Activated CD4-positive, alpha-beta T cell treated with anti-CD3 and anti-CD28 coated beads, Interleukin-2, amount 10 ng/mL, durations not matched to agents 7 days and 5 days (primary cell): ENCODE measurements around the gene FCGBP. TPM values are rescaled to one million over a fixed set of nuclear protein-coding genes. Genes with fewer than 3 reads are reported as not detected.

ENCODE experiments used
- CTCF ChIA-PET: fragments of 350-600 bp; sonication (Branson Sonifier 250); formaldehyde crosslinking; loops from one replicate; lab custom pipeline; 2021; ENCODE audit warnings: antibody characterized with exemption; lab: Charles Lee
- POLR2A ChIA-PET: fragments of 350-600 bp; sonication (Branson Sonifier 250); formaldehyde crosslinking; loops from one replicate; lab custom pipeline; 2021; ENCODE audit warnings: antibody characterized with exemption; lab: Charles Lee
- DNase-seq: peaks from one replicate; pipeline ENCODE4 v3.0.0-alpha.2; 2020
- H3K27ac Mint-ChIP-seq: one replicate; pipeline ENCODE4 v1.8.0; 2021; ENCODE audit warnings: mild to moderate bottlenecking, moderate library complexity, mixed read lengths
- H3K27me3 Mint-ChIP-seq: one replicate; pipeline ENCODE4 v1.8.0; 2021; ENCODE audit warnings: mixed read lengths
- H3K36me3 Mint-ChIP-seq: one replicate; pipeline ENCODE4 v1.8.0; 2021; ENCODE audit warnings: low read depth, mixed read lengths
- H3K4me1 Mint-ChIP-seq: one replicate; pipeline ENCODE4 v1.8.0; 2021; ENCODE audit warnings: mixed read lengths
- H3K4me3 Mint-ChIP-seq: one replicate; pipeline ENCODE4 v1.8.0; 2021; ENCODE audit warnings: mild to moderate bottlenecking, moderate library complexity, mixed read lengths
- H3K9me3 Mint-ChIP-seq: one replicate; pipeline ENCODE4 v1.8.0; 2021; ENCODE audit warnings: mixed read lengths
- total RNA-seq, 2 experiments: library from RNA; stranded (reverse); gene quantifications; one replicate each; pipeline ENCODE4 v1.2.3, GENCODE V29; 2021

The FCGBP gene
- total RNA-seq, 2 experiments from 2014 or later: 7.1 TPM

DNA sequence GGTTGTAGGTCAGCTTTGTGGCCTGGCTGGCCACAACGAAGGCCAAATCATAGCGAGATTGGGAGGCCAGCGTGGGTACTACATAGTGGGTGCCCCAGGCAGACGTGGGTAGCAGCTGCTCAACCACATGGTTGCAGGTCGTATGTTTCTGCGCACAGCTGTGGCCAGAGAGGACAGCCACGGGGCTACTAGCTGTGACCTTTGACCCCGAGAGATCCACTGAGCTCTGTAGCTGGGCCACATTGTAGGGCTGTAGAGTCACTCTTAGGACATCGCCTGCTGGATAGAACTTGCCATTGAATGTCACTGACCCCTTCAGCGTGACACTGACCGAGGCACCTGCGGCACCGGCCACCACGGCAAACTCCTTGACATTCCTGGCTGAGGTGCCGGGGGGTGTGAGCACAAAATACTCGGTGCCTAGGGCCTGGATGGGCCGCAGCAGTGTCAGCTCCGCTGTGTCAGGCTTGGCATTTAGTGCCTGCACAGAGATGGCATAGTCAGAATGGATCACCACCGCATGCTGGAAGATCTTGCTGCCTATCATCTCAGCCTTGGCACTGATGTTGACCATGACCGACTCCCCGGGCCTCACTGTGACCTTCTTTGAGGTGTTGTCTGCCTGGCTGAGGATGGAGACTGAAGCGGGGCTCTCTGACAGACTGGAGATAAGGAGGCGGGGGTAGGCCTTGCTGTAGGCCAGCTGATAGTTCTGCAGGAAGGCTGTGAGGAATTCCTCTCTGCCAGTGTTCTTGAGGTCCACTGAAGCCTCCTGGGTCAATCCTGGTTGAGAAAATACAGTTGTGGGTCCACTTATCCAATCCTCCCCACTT is 6.7 kb downstream of the FCGBP start:
- Mint-ChIP-seq H3K27me3 (no peaks in the 10 kb centered on the region), H3K27ac (peak overlapping the region; percentile 31), H3K4me1 (peaks cover 5% of the 10 kb centered on the region), H3K36me3 (peaks cover 1% of the 10 kb centered on the region), H3K4me3 (no peak overlapping the region), H3K9me3 (peaks cover 3% of the 10 kb centered on the region)
- ChIA-PET CTCF (interaction anchor here (2.6 kb wide), 1 partner anchor 9 kb away, joined by 9 read pairs; no protein-coding TSS in a partner anchor), POLR2A (interaction anchor here (0.7 kb wide), 2 partner anchors 43 to 526 kb away, joined by 4 read pairs; no protein-coding TSS in a partner anchor)
- no peak for DNase-seq

DNA sequence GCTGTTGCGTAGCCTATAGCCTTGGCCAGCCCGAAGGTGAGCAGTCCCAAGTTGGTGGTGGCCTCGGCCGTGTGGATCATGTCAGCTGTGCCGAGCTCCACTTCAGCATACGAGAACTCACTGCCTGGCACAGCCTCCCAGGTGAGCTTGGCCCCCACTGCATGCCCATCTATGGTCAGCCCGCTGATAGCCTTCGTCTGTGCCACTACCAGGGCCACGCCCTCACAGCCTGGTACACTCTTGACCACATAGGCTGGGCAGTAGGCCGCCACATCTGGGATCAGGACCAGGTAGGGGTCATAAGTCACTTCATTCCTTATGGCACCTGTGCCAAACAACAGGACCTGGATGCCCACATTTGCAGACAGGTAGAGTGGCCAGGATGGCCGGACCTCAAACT is 7.4 kb downstream of the FCGBP start:
- Mint-ChIP-seq H3K4me3 (no peak overlapping the region), H3K9me3 (peaks cover 3% of the 10 kb centered on the region), H3K27ac (no peak overlapping the region), H3K27me3 (no peaks in the 10 kb centered on the region), H3K36me3 (peaks cover 1% of the 10 kb centered on the region), H3K4me1 (peaks cover 5% of the 10 kb centered on the region)
- no peak for DNase-seq
- POLR2A ChIA-PET: no interaction called here
- CTCF ChIA-PET: interaction anchor here (2.6 kb wide), 1 partner anchor 9 kb away, joined by 9 read pairs; no protein-coding TSS in a partner anchor

DNA sequence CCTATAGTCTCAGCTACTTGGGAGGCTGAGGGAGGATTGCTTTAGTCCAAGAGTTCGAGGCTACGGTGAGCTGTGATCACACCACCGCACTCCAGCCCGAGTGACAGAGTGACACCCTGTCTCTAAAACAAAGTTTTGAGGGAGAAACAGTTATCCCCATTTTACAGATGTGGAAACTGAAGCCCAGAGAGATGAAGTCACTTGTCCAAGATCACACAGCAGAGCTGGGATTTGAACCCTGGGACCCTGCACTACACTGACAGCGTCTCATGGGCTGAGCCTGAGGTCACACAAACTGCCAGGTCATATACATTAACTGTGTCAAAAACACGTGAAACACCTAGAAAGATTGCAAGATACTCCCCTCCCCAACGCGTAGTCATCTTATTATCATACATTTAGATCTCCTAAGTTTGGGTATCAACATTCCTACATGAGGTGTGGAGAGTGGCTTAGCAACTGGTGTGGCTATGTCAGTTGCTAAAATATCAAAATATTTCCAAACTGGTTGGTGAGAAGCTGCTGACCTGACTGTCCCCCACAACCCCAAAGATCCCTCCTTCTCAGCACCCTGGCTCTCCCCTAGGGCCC is 8.2 kb downstream of the FCGBP start:
- no peak overlapping the region for H3K27ac Mint-ChIP-seq
- peaks cover 3% of the 10 kb centered on the region for H3K9me3 Mint-ChIP-seq
- DNase-seq: no peak
- no peaks in the 10 kb centered on the region for H3K27me3 Mint-ChIP-seq
- peaks cover 5% of the 10 kb centered on the region for H3K4me1 Mint-ChIP-seq
- POLR2A ChIA-PET: no interaction called here
- CTCF ChIA-PET: interaction anchor here (0.5 to 2.6 kb wide), 4 partner anchors 10 to 335 kb away, joined by 3 to 9 read pairs (median 4); no protein-coding TSS in a partner anchor
- H3K36me3 Mint-ChIP-seq: peaks cover 1% of the 10 kb centered on the region
- H3K4me3 Mint-ChIP-seq: no peak overlapping the region

DNA sequence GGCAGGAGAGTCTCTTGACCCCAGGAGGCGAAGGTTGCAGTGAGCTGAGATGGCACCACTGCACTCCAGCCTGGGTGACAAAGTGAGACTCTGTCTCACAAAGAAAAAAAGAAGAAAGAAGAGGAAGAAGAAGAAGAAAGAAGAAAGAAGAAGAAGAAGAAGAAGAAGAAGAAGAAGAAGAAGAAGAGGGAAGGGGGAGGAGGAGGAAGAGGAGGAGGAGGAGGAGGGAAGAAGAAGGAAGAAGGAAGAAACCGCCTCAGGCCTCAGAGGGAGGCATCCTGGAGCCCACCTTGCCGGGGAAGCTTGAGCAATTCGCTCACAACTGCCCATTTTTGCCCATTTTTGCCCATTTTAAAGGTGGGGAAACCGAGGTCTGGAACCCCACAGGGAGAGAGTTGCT is 9.5 kb downstream of the FCGBP start:
- Mint-ChIP-seq H3K4me3 (no peak overlapping the region), H3K27me3 (no peaks in the 10 kb centered on the region), H3K9me3 (peaks cover 3% of the 10 kb centered on the region), H3K27ac (no peak overlapping the region), H3K36me3 (peaks cover 1% of the 10 kb centered on the region), H3K4me1 (peaks cover 5% of the 10 kb centered on the region)
- POLR2A ChIA-PET: no interaction called here
- DNase-seq: no peak
- CTCF ChIA-PET: interaction anchor here (0.7 to 1.4 kb wide), 3 partner anchors 10 to 35 kb away, joined by 3 to 5 read pairs (median 3); no protein-coding TSS in a partner anchor

DNA sequence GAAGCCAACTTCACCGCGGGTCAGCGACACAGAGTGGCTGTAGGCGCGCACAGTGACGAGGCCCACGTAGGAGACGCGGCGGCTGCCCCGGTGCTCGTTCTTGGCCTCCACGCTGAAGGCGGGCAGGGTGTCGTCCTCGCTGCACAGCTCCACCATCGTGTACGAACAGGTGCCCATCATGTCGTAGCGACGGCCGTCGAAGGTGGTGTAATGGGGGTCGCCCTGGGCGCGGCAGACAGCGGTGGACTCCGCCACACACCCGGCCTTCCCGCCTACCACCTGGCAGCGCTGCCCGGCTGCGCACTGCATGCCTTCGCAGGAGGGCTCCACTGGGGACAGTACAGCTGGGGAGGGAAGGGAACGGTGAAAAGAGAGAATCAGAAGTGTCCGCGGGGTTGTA is 10.0 kb downstream of the FCGBP start:
- ChIA-PET POLR2A (no interaction called here), CTCF (interaction anchor here (0.7 kb wide), 1 partner anchor 12 kb away, joined by 3 read pairs; no protein-coding TSS in a partner anchor)
- Mint-ChIP-seq H3K36me3 (peaks cover 1% of the 10 kb centered on the region), H3K4me3 (no peak overlapping the region), H3K4me1 (peaks cover 5% of the 10 kb centered on the region), H3K27me3 (no peaks in the 10 kb centered on the region), H3K9me3 (peaks cover 5% of the 10 kb centered on the region), H3K27ac (no peak overlapping the region)
- no peak for DNase-seq

DNA sequence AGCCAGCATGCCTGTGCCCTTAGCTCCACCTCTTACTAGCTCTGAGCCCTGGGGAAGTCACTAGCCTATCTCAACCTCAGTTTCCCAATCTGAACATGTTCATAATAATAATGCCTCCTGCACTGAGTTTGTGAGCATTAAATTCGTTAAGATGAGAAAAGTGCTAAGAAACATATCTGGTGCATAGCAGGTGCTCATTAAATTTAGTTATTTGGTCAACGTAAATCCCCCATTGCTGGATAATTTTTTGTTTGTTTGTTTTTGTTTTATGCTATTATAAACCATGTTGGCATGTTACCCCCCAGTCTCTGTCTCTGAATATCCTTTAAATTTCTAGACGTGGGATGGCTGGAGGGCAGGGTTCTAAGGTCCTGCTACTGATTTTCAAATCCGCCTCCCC is 10.6 kb downstream of the FCGBP start:
- H3K9me3 Mint-ChIP-seq: peaks cover 7% of the 10 kb centered on the region
- no peaks in the 10 kb centered on the region for H3K27me3 Mint-ChIP-seq
- H3K4me3 Mint-ChIP-seq: no peak overlapping the region
- H3K27ac Mint-ChIP-seq: no peak overlapping the region
- peaks cover 3% of the 10 kb centered on the region for H3K36me3 Mint-ChIP-seq
- ChIA-PET CTCF (no interaction called here), POLR2A (no interaction called here)
- DNase-seq: no peak
- peaks cover 5% of the 10 kb centered on the region for H3K4me1 Mint-ChIP-seq

DNA sequence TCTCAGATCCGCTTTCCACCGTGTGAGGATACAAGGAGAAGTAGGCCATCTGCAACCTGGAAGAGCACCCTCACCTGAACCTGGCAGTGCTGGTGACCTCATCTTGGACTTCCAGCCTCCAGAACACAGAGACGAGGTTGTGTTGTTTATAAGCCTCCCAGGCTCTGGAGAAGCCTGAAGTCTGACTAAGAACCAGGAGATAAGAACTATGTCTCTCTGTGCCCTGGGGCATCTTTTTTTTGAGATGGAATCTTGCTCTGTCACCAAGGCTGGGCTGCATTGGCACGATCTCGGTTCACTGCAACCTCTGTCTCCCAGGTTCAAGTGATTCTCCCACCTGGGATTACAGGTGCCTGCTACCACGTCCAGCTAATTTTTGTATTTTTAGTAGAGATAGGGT is 14.5 kb downstream of the FCGBP start:
- Mint-ChIP-seq H3K27me3 (no peaks in the 10 kb centered on the region), H3K36me3 (peaks cover 6% of the 10 kb centered on the region), H3K4me3 (no peak overlapping the region), H3K27ac (no peak overlapping the region), H3K9me3 (peaks cover 7% of the 10 kb centered on the region), H3K4me1 (peaks cover 2% of the 10 kb centered on the region)
- CTCF ChIA-PET: no interaction called here
- DNase-seq: no peak
- POLR2A ChIA-PET: no interaction called here

DNA sequence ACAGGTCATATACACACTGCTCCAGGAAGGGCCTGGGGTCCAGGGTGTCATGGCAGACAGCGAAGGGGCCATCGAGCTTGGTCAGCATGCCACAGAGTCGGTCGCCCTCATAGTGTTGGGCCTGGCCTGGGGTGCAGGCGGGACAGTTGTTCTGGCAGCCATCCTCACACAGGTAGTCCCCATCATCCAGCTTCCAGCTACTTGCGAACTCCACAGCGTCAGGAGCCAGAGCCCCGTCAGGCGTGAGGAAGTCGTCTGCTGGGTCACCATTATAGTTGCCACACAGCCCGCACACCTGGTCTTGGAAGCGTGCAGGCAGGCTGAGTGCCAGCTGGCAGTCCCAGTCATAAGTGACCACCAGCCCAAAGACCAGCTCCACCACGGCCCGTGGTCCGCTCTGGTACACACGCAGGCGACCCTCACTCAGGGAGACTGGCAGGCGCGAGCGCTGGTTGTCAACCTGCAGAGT is 16.2 kb downstream of the FCGBP start:
- no peak for DNase-seq
- POLR2A ChIA-PET: no interaction called here
- no peaks in the 10 kb centered on the region for H3K27me3 Mint-ChIP-seq
- H3K4me3 Mint-ChIP-seq: no peak overlapping the region
- H3K27ac Mint-ChIP-seq: no peak overlapping the region
- peaks cover 7% of the 10 kb centered on the region for H3K9me3 Mint-ChIP-seq
- peaks cover 6% of the 10 kb centered on the region for H3K36me3 Mint-ChIP-seq
- H3K4me1 Mint-ChIP-seq: peaks cover 2% of the 10 kb centered on the region
- CTCF ChIA-PET: interaction anchor here (0.6 kb wide), 1 partner anchor 821 kb away, joined by 3 read pairs; no protein-coding TSS in a partner anchor

DNA sequence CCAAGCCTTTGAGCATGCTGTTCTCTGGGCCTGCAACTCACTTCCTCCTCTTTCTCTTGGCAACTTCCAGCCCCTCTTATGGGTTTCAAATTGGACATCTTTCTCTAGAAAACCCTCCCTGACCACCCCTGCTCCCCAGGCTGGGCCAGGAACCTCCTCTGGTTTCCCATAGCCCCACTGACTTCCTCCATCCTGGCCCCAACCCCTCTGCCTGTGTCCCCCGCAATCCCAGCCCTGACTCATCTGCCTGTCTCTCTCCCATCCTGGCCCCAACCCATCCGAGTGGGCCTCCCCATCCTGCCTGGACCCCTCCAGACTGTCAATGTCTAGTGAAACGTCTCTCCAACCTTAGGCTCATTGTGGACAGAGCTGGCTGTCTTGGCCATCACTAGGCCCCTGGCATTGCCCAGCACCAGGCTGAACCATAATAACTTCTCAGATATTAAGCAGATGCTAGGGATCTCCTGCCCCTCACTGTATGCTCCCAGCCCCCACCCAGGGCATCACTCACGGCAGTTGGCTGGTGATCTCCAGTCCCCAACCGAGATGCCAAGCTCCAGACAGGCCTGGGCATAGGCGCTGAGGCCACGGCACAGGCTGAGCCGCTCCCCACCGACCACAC is 16.8 kb downstream of the FCGBP start:
- POLR2A ChIA-PET: no interaction called here
- CTCF ChIA-PET: interaction anchor here (0.6 kb wide), 1 partner anchor 820 kb away, joined by 3 read pairs; no protein-coding TSS in a partner anchor
- H3K27me3 Mint-ChIP-seq: no peaks in the 10 kb centered on the region

DNA sequence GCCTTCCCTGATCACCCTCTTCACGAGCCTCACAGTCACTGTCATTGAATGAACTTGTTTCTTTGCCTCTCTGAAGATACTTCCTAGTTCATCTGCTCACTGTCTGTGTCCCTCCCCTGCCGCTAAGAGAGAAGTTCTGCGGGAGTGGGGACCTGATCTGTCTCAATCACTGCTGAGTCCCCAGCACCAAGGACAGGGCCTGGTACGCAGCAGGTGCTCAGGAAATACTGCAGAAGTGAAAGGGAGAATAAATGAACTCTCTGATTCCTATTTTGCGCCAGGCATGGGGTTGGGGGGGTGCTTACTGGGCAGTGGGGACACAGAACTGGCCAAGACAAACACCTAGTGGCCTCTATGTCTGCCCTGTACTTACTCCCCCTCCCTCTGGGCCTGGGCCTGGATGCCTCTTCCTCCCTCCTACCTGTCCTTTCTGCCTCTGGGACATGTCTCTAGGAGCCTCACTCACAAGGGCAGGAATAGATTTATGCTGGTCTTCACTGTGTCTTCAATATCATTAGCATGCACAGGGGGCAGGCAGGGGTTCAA is 17.5 kb downstream of the FCGBP start:
- POLR2A ChIA-PET: no interaction called here
- no peak for DNase-seq
- peaks cover 7% of the 10 kb centered on the region for H3K9me3 Mint-ChIP-seq
- CTCF ChIA-PET: no interaction called here
- no peak overlapping the region for H3K4me3 Mint-ChIP-seq
- peaks cover 6% of the 10 kb centered on the region for H3K36me3 Mint-ChIP-seq
- peaks cover 2% of the 10 kb centered on the region for H3K4me1 Mint-ChIP-seq
- no peak overlapping the region for H3K27ac Mint-ChIP-seq
- no peaks in the 10 kb centered on the region for H3K27me3 Mint-ChIP-seq

More for the DNA sequence above, 16.8 kb downstream of the FCGBP start:
- peaks cover 6% of the 10 kb centered on the region for H3K36me3 Mint-ChIP-seq
- no peak overlapping the region for H3K27ac Mint-ChIP-seq
- H3K4me1 Mint-ChIP-seq: peaks cover 2% of the 10 kb centered on the region
- no peak for DNase-seq
- H3K4me3 Mint-ChIP-seq: no peak overlapping the region
- peaks cover 7% of the 10 kb centered on the region for H3K9me3 Mint-ChIP-seq

DNA sequence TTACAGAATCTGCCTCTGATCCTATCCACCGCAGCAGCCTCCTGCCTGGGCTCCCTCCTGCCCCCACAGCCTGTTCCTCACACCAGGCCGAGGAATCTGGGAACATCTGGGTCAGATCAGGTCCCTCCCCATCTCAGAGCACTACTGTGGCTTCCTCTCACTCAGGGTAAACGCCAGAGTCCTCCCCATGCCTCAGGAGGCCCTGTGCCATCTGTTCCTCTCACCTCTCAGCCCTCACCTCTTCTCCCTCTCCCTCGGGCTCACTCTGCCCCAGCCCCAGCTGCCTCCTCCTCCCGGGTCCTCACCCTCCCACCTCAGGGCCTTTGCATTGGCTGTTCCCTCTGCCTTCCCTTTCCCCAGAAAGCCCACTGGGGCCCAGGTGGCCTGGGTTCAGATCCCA is 18.2 kb downstream of the FCGBP start:
- H3K36me3 Mint-ChIP-seq: peaks cover 6% of the 10 kb centered on the region
- DNase-seq: no peak
- ChIA-PET CTCF (no interaction called here), POLR2A (no interaction called here)
- H3K27ac Mint-ChIP-seq: no peak overlapping the region
- H3K4me3 Mint-ChIP-seq: no peak overlapping the region
- no peaks in the 10 kb centered on the region for H3K27me3 Mint-ChIP-seq
- peaks cover 7% of the 10 kb centered on the region for H3K9me3 Mint-ChIP-seq
- peaks cover 2% of the 10 kb centered on the region for H3K4me1 Mint-ChIP-seq

DNA sequence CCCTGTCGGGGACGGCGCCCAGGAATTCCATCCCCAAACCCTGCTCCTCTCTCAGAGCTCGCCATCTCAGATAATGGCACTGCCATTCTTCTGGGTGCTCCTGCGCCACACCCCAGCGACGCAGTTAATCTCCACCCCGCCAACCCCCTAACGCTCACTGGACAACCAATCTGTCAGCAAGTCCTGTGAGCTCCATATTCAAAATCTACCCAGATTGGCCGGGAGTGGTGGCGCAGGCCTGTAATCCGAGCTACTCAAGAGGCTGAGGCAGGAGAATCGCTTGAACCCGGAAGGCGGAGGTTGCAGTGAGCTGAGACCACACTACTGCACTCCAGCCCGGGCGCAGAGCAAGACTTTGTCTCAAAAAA is 18.6 kb downstream of the FCGBP start:
- DNase-seq: no peak
- Mint-ChIP-seq H3K36me3 (peaks cover 6% of the 10 kb centered on the region), H3K27ac (no peak overlapping the region), H3K4me1 (peaks cover 2% of the 10 kb centered on the region), H3K4me3 (no peak overlapping the region), H3K9me3 (peaks cover 7% of the 10 kb centered on the region), H3K27me3 (no peaks in the 10 kb centered on the region)
- ChIA-PET CTCF (interaction anchor here (1.5 kb wide), 1 partner anchor 10 kb away, joined by 5 read pairs; no protein-coding TSS in a partner anchor), POLR2A (no interaction called here)
